ENCODE measurements around the gene SMC5. TPM values are rescaled to one million over a fixed set of nuclear protein-coding genes. Genes with fewer than 3 reads are reported as not detected.

Gene SMC5
- total and polyA plus RNA-seq, 4 donors: 5.6 to 70.8 (median 10.3) TPM

DNA sequence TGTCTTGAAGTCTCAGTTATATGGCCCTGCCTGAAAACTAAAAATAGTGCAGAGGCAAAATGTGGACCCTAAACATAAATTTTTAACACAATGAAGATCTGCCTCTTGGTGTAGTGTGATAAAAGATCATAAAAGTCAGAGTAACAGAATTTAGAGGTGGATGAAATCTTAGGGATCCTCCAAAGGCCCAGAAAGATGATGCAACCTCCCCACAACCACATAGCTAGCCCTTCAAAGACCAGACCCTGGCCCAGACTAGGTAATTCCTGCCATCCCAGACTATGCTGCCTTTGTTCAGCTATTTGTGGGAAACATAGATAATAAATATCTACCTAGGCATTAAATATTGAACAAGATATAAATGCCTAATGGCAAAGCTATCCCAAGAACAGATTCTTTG lies 140.4 kb downstream of the SMC5 start:
- no peak overlapping the region for H3K4me3 ChIP-seq (ENCODE audit: low read depth in 1 of 3, low read length in 3 of 3)
- no peaks in the 10 kb centered on the region for H3K9me3 ChIP-seq (ENCODE audit: control insufficient read depth in 4 of 4, low read length in 3 of 4)
- no peak overlapping the region for H3K27ac ChIP-seq (ENCODE audit: low read depth in 1 of 2, low read length in 2 of 2)
- H3K36me3 ChIP-seq (ENCODE audit: control insufficient read depth in 4 of 4, insufficient read depth in 3 of 4, low read depth in 1 of 4, low read length in 3 of 4): no peaks in the 10 kb centered on the region
- H3K27me3 ChIP-seq (ENCODE audit: control insufficient read depth in 4 of 4, insufficient read depth in 4 of 4, low read length in 3 of 4): no peaks in the 10 kb centered on the region
- H3K4me1 ChIP-seq (ENCODE audit: control insufficient read depth in 4 of 4, insufficient read depth in 4 of 4, low read length in 3 of 4): peaks cover 10 to 47% (median 38%) of the 10 kb centered on the region in 4 donors
- no peak overlapping the region for H3K9ac ChIP-seq (ENCODE audit: low read depth in 1 of 2, low read length in 2 of 2)
- TF ChIP-seq RAD21 (IDR thresholded peaks at IDR 0.05): no peak
- TF ChIP-seq FOXA2 (IDR thresholded peaks at IDR 0.05): no peak
- no peak for TF ChIP-seq FOXA1 (IDR thresholded peaks at IDR 0.05)
- no peak for TF ChIP-seq REST (IDR thresholded peaks at IDR 0.05)
- no peak for TF ChIP-seq ZBTB33 (IDR thresholded peaks at IDR 0.05)
- no peak for DNase-seq (ENCODE audit: low spot score)

GRCh38 chr9:70400107-70400892 lies 141.5 kb downstream of the SMC5 start:
- H3K36me3 ChIP-seq (ENCODE audit: control insufficient read depth in 4 of 4, insufficient read depth in 3 of 4, low read depth in 1 of 4, low read length in 3 of 4): no peaks in the 10 kb centered on the region
- peaks cover 14 to 51% (median 37%) of the 10 kb centered on the region in 4 donors for H3K4me1 ChIP-seq (ENCODE audit: control insufficient read depth in 4 of 4, insufficient read depth in 4 of 4, low read length in 3 of 4)
- H3K4me3 ChIP-seq (ENCODE audit: low read depth in 1 of 3, low read length in 3 of 3): no peak overlapping the region
- H3K27ac ChIP-seq (ENCODE audit: low read depth in 1 of 2, low read length in 2 of 2): no peak overlapping the region
- TF ChIP-seq REST (IDR thresholded peaks at IDR 0.05): no peak
- TF ChIP-seq HNF4A (conservative IDR thresholded peaks at IDR 0.05): no peak
- no peak for TF ChIP-seq GABPA (IDR thresholded peaks at IDR 0.05 in 1 of 2, conservative IDR thresholded peaks at IDR 0.05 in 1 of 2)
- TF ChIP-seq FOXA1 (IDR thresholded peaks at IDR 0.05): no peak
- TF ChIP-seq EGR1 (IDR thresholded peaks at IDR 0.05; ENCODE audit: low read depth in 2 of 2): no peak
- no peak for TF ChIP-seq NR2F2 (IDR thresholded peaks at IDR 0.05)
- no peak for TF ChIP-seq HNF4G (IDR thresholded peaks at IDR 0.05)
- no peak for TF ChIP-seq SP1 (IDR thresholded peaks at IDR 0.05)
- TF ChIP-seq, protein P1, sequence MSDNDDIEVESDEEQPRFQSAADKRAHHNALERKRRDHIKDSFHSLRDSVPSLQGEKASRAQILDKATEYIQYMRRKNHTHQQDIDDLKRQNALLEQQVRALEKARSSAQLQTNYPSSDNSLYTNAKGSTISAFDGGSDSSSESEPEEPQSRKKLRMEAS (IDR thresholded peaks at IDR 0.05): no peak
- no peak for TF ChIP-seq RXRA (IDR thresholded peaks at IDR 0.05)
- TF ChIP-seq, protein P2, sequence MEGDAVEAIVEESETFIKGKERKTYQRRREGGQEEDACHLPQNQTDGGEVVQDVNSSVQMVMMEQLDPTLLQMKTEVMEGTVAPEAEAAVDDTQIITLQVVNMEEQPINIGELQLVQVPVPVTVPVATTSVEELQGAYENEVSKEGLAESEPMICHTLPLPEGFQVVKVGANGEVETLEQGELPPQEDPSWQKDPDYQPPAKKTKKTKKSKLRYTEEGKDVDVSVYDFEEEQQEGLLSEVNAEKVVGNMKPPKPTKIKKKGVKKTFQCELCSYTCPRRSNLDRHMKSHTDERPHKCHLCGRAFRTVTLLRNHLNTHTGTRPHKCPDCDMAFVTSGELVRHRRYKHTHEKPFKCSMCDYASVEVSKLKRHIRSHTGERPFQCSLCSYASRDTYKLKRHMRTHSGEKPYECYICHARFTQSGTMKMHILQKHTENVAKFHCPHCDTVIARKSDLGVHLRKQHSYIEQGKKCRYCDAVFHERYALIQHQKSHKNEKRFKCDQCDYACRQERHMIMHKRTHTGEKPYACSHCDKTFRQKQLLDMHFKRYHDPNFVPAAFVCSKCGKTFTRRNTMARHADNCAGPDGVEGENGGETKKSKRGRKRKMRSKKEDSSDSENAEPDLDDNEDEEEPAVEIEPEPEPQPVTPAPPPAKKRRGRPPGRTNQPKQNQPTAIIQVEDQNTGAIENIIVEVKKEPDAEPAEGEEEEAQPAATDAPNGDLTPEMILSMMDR (IDR thresholded peaks at IDR 0.05; ENCODE audit: low read depth, low read length, missing input control): no peak
- no peak for TF ChIP-seq YY1 (IDR thresholded peaks at IDR 0.05)
- no peak for TF ChIP-seq FOXA2 (IDR thresholded peaks at IDR 0.05)
- TF ChIP-seq JUND (IDR thresholded peaks at IDR 0.05): no peak
- no peak for TF ChIP-seq ZBTB33 (IDR thresholded peaks at IDR 0.05)
- TF ChIP-seq, protein P3, sequence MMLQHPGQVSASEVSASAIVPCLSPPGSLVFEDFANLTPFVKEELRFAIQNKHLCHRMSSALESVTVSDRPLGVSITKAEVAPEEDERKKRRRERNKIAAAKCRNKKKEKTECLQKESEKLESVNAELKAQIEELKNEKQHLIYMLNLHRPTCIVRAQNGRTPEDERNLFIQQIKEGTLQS (IDR thresholded peaks at IDR 0.05): no peak
- 68% methylated on average over 5 of the region's 5 CpGs for WGBS
- no peak overlapping the region for H3K9ac ChIP-seq (ENCODE audit: low read depth in 1 of 2, low read length in 2 of 2)
- H3K27me3 ChIP-seq (ENCODE audit: control insufficient read depth in 4 of 4, insufficient read depth in 4 of 4, low read length in 3 of 4): no peaks in the 10 kb centered on the region
- DNase-seq (ENCODE audit: low spot score): no peak
- H3K9me3 ChIP-seq (ENCODE audit: control insufficient read depth in 4 of 4, low read length in 3 of 4): no peaks in the 10 kb centered on the region

All from liver (tissue), 9 donors.